Ishikawa (cell line): ENCODE data around the gene HCN4.

Experiments used
- CEBPB ChIP-seq: IDR thresholded peaks from 2 replicates; pipeline ENCODE4 v1.6.1; 2012
- CREB1 ChIP-seq: IDR thresholded peaks from 2 replicates; pipeline ENCODE4 v1.6.1; 2012; ENCODE audit warnings: low read depth
- EGR1 ChIP-seq: IDR thresholded peaks from 2 replicates; pipeline ENCODE4 v1.6.1; 2012
- EP300 ChIP-seq: IDR thresholded peaks from 2 replicates; pipeline ENCODE4 v1.6.1; 2012; ENCODE audit warnings: borderline replicate concordance
- FOXM1 ChIP-seq: IDR thresholded peaks from 2 replicates; pipeline ENCODE4 v1.6.1; 2012; ENCODE audit warnings: low read depth, borderline replicate concordance
- NFIC ChIP-seq: IDR thresholded peaks from 2 replicates; pipeline ENCODE4 v1.6.1; 2012
- RAD21 ChIP-seq: IDR thresholded peaks from 2 replicates; pipeline ENCODE4 v1.6.1; 2012; ENCODE audit warnings: low read depth
- TAF1 ChIP-seq: IDR thresholded peaks from 2 replicates; pipeline ENCODE4 v1.6.1; 2012; ENCODE audit warnings: low read depth, mild to moderate bottlenecking
- TCF12 ChIP-seq: IDR thresholded peaks from 2 replicates; pipeline ENCODE4 v1.6.1; 2012; ENCODE audit warnings: low read depth
- TEAD4 ChIP-seq: IDR thresholded peaks from 2 replicates; pipeline ENCODE4 v1.6.1; 2012
- YY1 ChIP-seq: IDR thresholded peaks from 2 replicates; pipeline ENCODE4 v1.6.1; 2012; ENCODE audit warnings: low read depth
- ZBTB7A ChIP-seq: IDR thresholded peaks from 2 replicates; pipeline ENCODE4 v1.6.1; 2012; ENCODE audit warnings: low read depth
- TF ChIP-seq, protein P1 (sequence below): IDR thresholded peaks from 2 replicates; pipeline ENCODE4 v1.6.1; 2012
- TF ChIP-seq, protein P2 (sequence below): IDR thresholded peaks from 2 replicates; pipeline ENCODE4 v1.6.1; 2012
- TF ChIP-seq, protein P3 (sequence below): IDR thresholded peaks from 2 replicates; pipeline ENCODE4 v1.6.1; 2012; ENCODE audit warnings: low read depth, mild to moderate bottlenecking

Gene HCN4

DNA sequence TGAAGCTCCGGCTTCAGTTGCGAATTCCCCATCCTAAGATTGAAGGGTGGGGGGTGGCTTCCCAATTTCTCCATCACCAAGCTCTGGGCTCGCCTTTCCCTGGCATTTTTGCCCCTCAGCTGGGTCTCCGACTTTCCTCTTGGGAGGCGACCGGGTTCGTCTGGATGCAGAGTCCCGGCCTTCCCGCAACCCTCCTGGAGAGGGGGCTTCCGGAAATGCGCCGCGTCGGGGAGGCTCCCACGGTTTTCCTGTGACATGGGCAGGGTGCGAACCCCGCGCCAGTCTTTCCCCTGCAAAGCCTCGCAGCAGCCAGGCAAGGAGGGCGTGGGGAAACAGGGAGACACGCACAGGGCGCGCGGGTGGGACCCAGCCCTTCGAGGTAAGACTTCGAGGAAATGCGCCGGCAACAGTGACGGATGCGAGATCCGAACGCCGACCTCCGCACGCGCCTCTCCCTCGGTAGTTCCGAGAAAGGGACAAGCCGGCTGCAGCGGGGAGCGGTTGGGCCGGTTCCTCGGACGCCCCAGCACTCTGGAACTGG, 466 bp upstream of the HCN4 start:
- TF ChIP-seq ZBTB7A (no peak), RAD21 (no peak), CREB1 (no peak), TAF1 (no peak), EGR1 (no peak), TEAD4 (no peak), YY1 (no peak), NFIC (no peak), CEBPB (no peak), FOXM1 (no peak), EP300 (no peak), TCF12 (no peak)
- TF ChIP-seq, protein P1, sequence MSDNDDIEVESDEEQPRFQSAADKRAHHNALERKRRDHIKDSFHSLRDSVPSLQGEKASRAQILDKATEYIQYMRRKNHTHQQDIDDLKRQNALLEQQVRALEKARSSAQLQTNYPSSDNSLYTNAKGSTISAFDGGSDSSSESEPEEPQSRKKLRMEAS = no peak
- TF ChIP-seq, protein P2, sequence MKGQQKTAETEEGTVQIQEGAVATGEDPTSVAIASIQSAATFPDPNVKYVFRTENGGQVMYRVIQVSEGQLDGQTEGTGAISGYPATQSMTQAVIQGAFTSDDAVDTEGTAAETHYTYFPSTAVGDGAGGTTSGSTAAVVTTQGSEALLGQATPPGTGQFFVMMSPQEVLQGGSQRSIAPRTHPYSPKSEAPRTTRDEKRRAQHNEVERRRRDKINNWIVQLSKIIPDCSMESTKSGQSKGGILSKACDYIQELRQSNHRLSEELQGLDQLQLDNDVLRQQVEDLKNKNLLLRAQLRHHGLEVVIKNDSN = no peak

DNA sequence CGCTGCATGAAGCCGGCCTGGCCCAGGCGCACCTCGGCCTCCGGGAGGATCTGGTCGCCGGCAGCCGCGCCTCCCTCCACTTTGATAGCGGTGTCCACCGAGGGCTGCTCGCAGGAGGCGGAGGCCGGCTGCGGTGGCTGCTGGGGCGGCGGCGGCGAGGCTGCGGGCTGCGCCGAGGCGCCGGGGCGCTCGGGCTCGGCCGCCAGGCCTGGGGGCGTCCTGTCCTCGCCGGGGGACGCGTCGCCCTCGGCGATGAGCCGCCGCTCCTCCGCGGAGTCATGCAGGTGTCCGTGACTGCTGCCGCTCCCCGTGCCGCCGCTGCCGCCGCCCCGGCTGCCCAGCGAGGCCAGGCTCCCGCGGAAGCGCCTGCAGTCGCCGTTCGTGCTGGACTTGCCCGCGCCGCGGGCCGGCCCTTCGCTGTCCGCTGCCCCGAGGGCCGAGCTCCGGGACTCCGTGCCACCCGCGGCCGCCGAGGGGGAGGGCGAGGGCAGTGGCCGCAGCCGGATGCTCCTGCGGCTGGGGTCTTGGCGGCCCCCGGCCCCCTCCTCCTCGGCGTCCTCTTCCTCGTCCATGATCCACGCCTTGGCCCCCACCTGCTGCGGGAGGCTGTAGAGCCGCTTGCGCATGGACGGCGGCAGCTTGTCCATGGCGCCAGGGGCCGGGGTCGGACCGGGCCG, 996 bp downstream of the HCN4 start:
- TF ChIP-seq TCF12 (no peak), EP300 (no peak), EGR1 (no peak), TAF1 (no peak), ZBTB7A (no peak), NFIC (no peak), FOXM1 (no peak), CEBPB (no peak), TEAD4 (no peak), CREB1 (no peak), YY1 (no peak), RAD21 (no peak)
- TF ChIP-seq, protein P1 = no peak
- TF ChIP-seq, protein P3, sequence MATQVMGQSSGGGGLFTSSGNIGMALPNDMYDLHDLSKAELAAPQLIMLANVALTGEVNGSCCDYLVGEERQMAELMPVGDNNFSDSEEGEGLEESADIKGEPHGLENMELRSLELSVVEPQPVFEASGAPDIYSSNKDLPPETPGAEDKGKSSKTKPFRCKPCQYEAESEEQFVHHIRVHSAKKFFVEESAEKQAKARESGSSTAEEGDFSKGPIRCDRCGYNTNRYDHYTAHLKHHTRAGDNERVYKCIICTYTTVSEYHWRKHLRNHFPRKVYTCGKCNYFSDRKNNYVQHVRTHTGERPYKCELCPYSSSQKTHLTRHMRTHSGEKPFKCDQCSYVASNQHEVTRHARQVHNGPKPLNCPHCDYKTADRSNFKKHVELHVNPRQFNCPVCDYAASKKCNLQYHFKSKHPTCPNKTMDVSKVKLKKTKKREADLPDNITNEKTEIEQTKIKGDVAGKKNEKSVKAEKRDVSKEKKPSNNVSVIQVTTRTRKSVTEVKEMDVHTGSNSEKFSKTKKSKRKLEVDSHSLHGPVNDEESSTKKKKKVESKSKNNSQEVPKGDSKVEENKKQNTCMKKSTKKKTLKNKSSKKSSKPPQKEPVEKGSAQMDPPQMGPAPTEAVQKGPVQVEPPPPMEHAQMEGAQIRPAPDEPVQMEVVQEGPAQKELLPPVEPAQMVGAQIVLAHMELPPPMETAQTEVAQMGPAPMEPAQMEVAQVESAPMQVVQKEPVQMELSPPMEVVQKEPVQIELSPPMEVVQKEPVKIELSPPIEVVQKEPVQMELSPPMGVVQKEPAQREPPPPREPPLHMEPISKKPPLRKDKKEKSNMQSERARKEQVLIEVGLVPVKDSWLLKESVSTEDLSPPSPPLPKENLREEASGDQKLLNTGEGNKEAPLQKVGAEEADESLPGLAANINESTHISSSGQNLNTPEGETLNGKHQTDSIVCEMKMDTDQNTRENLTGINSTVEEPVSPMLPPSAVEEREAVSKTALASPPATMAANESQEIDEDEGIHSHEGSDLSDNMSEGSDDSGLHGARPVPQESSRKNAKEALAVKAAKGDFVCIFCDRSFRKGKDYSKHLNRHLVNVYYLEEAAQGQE = no peak
- TF ChIP-seq, protein P2 = no peak

DNA sequence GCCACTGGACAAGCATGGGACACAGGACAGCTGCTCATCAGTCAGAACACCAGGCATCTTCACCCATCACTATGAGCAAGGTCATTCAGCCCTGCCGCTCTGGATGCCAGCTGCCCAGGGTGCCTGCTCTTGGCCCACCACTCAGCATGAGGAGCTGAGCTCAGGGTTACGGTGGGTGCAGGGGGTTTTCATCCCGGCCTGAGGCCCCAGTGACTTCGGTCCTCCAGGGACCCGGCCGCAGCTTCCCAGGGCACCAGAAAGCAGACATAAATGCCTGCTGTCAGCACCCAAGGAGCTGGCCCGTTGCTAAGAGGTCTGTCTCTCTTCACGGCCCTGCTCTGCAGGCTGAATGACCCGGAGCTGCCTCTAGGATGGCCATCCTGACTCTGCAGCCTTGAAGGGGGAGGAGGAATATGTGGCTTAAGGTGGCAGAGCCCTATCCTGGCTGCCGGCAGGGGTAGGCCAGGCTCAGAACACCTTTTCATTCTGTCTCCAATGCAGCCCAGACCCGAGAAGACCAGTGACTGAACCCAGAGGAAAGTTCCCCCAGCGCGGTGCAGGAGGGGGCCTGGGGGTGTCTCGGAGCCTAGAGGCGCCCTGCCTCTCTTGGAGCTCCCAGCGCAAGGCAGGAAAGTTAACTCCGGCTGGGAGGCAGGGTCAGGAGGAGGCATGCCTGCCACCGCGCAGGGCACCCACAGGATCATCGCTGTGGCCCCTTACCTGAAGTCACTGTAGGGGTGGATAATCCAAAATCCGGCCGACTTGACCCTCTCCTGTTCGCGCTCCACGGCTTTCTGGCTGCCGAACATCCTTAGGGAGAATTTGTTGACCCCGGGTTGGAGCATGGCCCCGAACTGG, 1.8 kb downstream of the HCN4 start:
- no peak for TF ChIP-seq NFIC
- TF ChIP-seq YY1 = no peak
- TF ChIP-seq TEAD4 = no peak
- no peak for TF ChIP-seq RAD21
- no peak for TF ChIP-seq TAF1
- TF ChIP-seq FOXM1 = no peak
- TF ChIP-seq, protein P1 = no peak
- TF ChIP-seq, protein P3 = no peak
- TF ChIP-seq, protein P2 = no peak
- TF ChIP-seq ZBTB7A = no peak
- TF ChIP-seq EGR1 = no peak
- TF ChIP-seq EP300 = no peak
- no peak for TF ChIP-seq TCF12
- TF ChIP-seq CEBPB = no peak
- TF ChIP-seq CREB1 = no peak

DNA sequence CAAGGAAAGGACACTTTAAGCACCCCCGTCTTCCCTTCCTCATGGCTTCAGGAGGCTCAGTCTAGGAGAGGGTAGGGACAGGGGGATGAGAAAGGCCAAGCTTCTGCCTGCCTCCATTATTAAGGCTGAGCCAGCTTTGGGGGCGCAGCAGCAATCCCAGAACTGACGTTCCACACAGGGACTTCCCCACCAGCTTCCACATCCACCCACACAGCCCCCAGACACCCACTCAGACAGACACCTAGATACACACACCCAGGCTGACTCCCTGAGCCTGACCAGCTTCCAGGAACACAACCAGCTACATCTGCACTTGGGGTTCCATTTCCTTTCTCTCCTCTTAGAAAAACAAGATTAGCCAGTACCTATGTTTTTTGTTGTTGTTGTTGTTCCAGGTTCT, 4.7 kb downstream of the HCN4 start:
- TF ChIP-seq TAF1 (no peak), RAD21 (no peak), YY1 (no peak), ZBTB7A (no peak), CEBPB (no peak), EP300 (no peak), EGR1 (no peak), NFIC (no peak), FOXM1 (no peak), TCF12 (no peak), CREB1 (no peak)
- TF ChIP-seq, protein P1 = no peak
- TF ChIP-seq, protein P3 = no peak
- TF ChIP-seq, protein P2 = no peak
